WTC11 (cell line): Measurements from ENCODE around the gene ZFPL1.

ENCODE experiments used
- ESRRA ChIP-seq: sonication (generic); formaldehyde crosslinking; IDR thresholded peaks from 2 replicates; pipeline ENCODE4 v1.8.1; 2022; ENCODE audit warnings: mild to moderate bottlenecking, missing genetic modification reagents, borderline replicate concordance
- ETV6 ChIP-seq: sonication (generic); formaldehyde crosslinking; IDR thresholded peaks from 2 replicates; pipeline ENCODE4 v1.8.1; 2022; ENCODE audit warnings: mild to moderate bottlenecking, missing genetic modification reagents
- NFYB ChIP-seq: sonication (generic); formaldehyde crosslinking; conservative IDR thresholded peaks from 2 replicates; pipeline ENCODE4 v1.8.0; 2022; ENCODE audit warnings: low read depth, missing genetic modification reagents
- RORB ChIP-seq: fragments of 250-450 bp; sonication (Bioruptor Pico); IDR thresholded peaks from 2 replicates; pipeline ENCODE4 v1.9.0; 2021; ENCODE audit warnings: mild to moderate bottlenecking
- ZNF423 ChIP-seq: fragments of 250-450 bp; sonication (Bioruptor Pico); IDR thresholded peaks from 2 replicates; pipeline ENCODE4 v2.1.2; 2022; ENCODE audit warnings: mild to moderate bottlenecking, moderate library complexity
- TF ChIP-seq, protein P1 (sequence below): sonication (generic); formaldehyde crosslinking; IDR thresholded peaks from 2 replicates; pipeline ENCODE4 v1.8.1; 2022; ENCODE audit warnings: missing genetic modification reagents, borderline replicate concordance
- TF ChIP-seq, protein P2 (sequence below): fragments of 200-600 bp; IDR thresholded peaks from 2 replicates; pipeline ENCODE4 v1.8.0; 2022; ENCODE audit warnings: antibody characterized with exemption
- TF ChIP-seq, protein P3 (sequence below): sonication (generic); formaldehyde crosslinking; IDR thresholded peaks from 2 replicates; pipeline ENCODE4 v1.8.0; 2022; ENCODE audit warnings: mild to moderate bottlenecking, missing genetic modification reagents

DNA sequence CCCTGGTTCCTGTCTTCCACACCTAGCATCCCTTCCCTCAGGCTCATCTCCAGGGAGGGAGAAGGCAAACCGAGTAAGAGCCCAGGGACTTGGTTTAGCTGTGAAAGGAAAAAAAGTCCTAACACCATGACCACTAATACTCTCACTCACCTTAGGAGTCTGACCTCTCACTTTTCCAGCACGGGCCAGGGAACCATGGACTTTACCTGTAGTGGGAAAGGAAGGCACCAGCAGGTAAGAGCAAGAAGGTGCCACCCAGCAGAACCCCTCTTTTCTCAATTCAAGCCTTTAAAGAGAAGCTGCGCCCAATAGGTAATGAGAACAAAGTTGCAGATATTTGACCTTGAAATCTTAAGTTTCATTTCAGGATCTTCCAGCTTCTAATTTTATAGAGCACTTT is 36.8 kb downstream of the ZFPL1 start:
- no peak for TF ChIP-seq NFYB (CRISPR knock-in tag)
- no peak for TF ChIP-seq ETV6 (CRISPR knock-in tag)
- TF ChIP-seq ESRRA (CRISPR knock-in tag): no peak
- TF ChIP-seq, protein P1, sequence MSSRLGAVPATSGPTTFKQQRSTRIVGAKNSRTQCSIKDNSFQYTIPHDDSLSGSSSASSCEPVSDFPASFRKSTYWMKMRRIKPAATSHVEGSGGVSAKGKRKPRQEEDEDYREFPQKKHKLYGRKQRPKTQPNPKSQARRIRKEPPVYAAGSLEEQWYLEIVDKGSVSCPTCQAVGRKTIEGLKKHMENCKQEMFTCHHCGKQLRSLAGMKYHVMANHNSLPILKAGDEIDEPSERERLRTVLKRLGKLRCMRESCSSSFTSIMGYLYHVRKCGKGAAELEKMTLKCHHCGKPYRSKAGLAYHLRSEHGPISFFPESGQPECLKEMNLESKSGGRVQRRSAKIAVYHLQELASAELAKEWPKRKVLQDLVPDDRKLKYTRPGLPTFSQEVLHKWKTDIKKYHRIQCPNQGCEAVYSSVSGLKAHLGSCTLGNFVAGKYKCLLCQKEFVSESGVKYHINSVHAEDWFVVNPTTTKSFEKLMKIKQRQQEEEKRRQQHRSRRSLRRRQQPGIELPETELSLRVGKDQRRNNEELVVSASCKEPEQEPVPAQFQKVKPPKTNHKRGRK (CRISPR knock-in tag): no peak
- TF ChIP-seq, protein P2, sequence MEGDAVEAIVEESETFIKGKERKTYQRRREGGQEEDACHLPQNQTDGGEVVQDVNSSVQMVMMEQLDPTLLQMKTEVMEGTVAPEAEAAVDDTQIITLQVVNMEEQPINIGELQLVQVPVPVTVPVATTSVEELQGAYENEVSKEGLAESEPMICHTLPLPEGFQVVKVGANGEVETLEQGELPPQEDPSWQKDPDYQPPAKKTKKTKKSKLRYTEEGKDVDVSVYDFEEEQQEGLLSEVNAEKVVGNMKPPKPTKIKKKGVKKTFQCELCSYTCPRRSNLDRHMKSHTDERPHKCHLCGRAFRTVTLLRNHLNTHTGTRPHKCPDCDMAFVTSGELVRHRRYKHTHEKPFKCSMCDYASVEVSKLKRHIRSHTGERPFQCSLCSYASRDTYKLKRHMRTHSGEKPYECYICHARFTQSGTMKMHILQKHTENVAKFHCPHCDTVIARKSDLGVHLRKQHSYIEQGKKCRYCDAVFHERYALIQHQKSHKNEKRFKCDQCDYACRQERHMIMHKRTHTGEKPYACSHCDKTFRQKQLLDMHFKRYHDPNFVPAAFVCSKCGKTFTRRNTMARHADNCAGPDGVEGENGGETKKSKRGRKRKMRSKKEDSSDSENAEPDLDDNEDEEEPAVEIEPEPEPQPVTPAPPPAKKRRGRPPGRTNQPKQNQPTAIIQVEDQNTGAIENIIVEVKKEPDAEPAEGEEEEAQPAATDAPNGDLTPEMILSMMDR: no peak
- TF ChIP-seq RORB (CRISPR knock-in tag): no peak
- TF ChIP-seq, protein P3, sequence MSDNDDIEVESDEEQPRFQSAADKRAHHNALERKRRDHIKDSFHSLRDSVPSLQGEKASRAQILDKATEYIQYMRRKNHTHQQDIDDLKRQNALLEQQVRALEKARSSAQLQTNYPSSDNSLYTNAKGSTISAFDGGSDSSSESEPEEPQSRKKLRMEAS (CRISPR knock-in tag): no peak
- TF ChIP-seq ZNF423 (CRISPR knock-in tag): no peak
